ENCODE measurements around the gene LIN7B. TPM values are rescaled to one million over a fixed set of nuclear protein-coding genes. Genes with fewer than 3 reads are reported as not detected.
A peak's percentile ranks its signal among the peaks of the same experiment; 100 is the strongest.

The LIN7B gene
- total and polyA plus RNA-seq, 9 of the 15 experiments (the other 6 are each of a cell fraction or from before 2014, with no cell fraction given), result 0.89 to 15.7 (median 4.0) TPM

- TF ChIP-seq MCM3 (IDR thresholded peaks at IDR 0.05) (no peak), POLR2A (conservative IDR thresholded peaks at IDR 0.05) (0 out of 2 replicates have a peak, but pooled peaks have one; percentile 7), RBFOX2 (IDR thresholded peaks at IDR 0.05; ENCODE audit: low read depth, low read length) (peak; percentile 29; the same call in 1 of the 2 replicates)
- FAIRE-seq (no peak), ATAC-seq (no peak), DNase-seq (ENCODE audit: extremely low read depth in 1 of 4, low spot score in 3 of 4) (peak in 1 of 4 experiments; percentile 5)
- Histone ChIP-seq H3K4me2 (ENCODE audit: insufficient read depth, low read length) (no peak overlapping the region), H3K9ac (ENCODE audit: insufficient read depth in 1 of 2, low read depth in 2 of 2, low read length in 2 of 2) (no peak overlapping the region), H3K9me3 (replicated peaks; ENCODE audit: control insufficient read depth, insufficient read depth, low read depth, low read length) (no peaks in the 10 kb centered on the region), H3K4me1 (replicated peaks in 1 of 2; ENCODE audit: control insufficient read depth in 2 of 2, insufficient read depth in 2 of 2, low read length in 2 of 2) (peaks cover 8 to 17% of the 10 kb centered on the region in 2 experiments; a peak in 2 of 5 replicates), H3K4me3 (no peak overlapping the region), H3K36me3 (ENCODE audit: control insufficient read depth, insufficient read depth, low read length) (peaks cover 93% of the 10 kb centered on the region), H3K27ac (ENCODE audit: extremely low read depth, low read depth, low read length) (no peak overlapping the region), H3K27me3 (ENCODE audit: control insufficient read depth in 2 of 2, insufficient read depth in 2 of 2, low read length in 2 of 2) (no peaks in the 10 kb centered on the region), H2AFZ (ENCODE audit: low read depth, low read length) (no peak overlapping the region), H3K9me1 (ENCODE audit: control insufficient read depth, insufficient read depth, low read length) (no peaks in the 10 kb centered on the region), H4K20me1 (replicated peaks; ENCODE audit: control insufficient read depth, insufficient read depth, low read length) (peaks cover 34% of the 10 kb centered on the region), H3K79me2 (ENCODE audit: control insufficient read depth, insufficient read depth, low read length) (peaks cover 77% of the 10 kb centered on the region)
- intact Hi-C loops (cut with micrococcal nuclease) (no loop called here), in situ Hi-C loops (cut with MboI) (no loop called here)
- ChIA-PET CTCF (ENCODE audit: low intra/inter-chr PET ratio) (no interaction called here), POLR2A (no interaction called here)
- 96% methylated on average over 17 of the region's 17 CpGs for WGBS (ENCODE audit: insufficient coverage, low coverage, missing lambda C conversion rate)
- BruUV-seq (replicated peaks), result no TSS peak
Measured at GRCh38 chr19:49091391-49092038, 22.7 kb upstream of the LIN7B start.

DNA sequence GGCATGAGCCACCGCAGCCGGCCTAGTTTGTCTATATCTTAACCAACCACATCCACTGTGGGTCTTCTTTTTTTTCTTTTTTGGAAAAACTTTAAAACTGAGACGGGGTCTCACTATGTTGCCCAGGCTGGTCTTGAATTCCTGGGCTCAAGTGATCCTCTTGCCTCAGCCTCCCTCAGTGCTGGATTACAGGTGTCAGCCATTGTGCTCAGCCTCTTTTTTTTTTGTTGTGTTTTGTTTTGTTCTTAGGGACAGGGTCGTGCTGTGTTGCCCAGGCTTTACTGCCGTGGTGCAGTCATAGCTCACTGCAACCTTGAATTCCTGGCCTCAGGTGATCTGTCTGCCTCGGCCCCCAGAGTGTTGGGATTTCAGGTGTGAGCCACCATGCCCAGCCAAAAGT lies 21.5 kb upstream of the LIN7B start:
- H3K9ac ChIP-seq (ENCODE audit: insufficient read depth in 1 of 2, low read depth in 2 of 2, low read length in 2 of 2), result no peak overlapping the region
- intact Hi-C loops (cut with micrococcal nuclease), result no loop called here
- peaks cover 2 to 5% of the 10 kb centered on the region in 2 experiments; a peak in 2 of 5 replicates for H3K4me1 ChIP-seq (replicated peaks in 1 of 2; ENCODE audit: control insufficient read depth in 2 of 2, insufficient read depth in 2 of 2, low read length in 2 of 2)
- H3K4me2 ChIP-seq (ENCODE audit: insufficient read depth, low read length), result no peak overlapping the region
- no peak for ATAC-seq
- in situ Hi-C loops (cut with MboI), result no loop called here
- no peak overlapping the region for H3K27ac ChIP-seq (ENCODE audit: extremely low read depth, low read depth, low read length)
- H3K9me3 ChIP-seq (replicated peaks; ENCODE audit: control insufficient read depth, insufficient read depth, low read depth, low read length), result no peaks in the 10 kb centered on the region
- no peak overlapping the region for H2AFZ ChIP-seq (ENCODE audit: low read depth, low read length)
- ChIA-PET POLR2A (interaction anchor here (0.6 kb wide), 1 partner anchor 255 kb away, joined by 3 read pairs; no protein-coding TSS in a partner anchor), CTCF (ENCODE audit: low intra/inter-chr PET ratio) (no interaction called here)
- DNase-seq (ENCODE audit: extremely low read depth in 1 of 4, low spot score in 3 of 4), result no peak
- TF ChIP-seq POLR3G (IDR thresholded peaks at IDR 0.05; ENCODE audit: extremely low read depth, insufficient read length, insufficient replicate concordance) (no peak), RBM25 (IDR thresholded peaks at IDR 0.05; ENCODE audit: low read depth, low read length, severe bottlenecking) (peak; percentile 6), ZNF75A (CRISPR knock-in tag; IDR thresholded peaks at IDR 0.05) (no peak), SIRT6 (IDR thresholded peaks at IDR 0.05; ENCODE audit: low read depth, low read length) (no peak), VEZF1 (CRISPR knock-in tag; IDR thresholded peaks at IDR 0.05) (no peak), ZNF121 (CRISPR knock-in tag; conservative IDR thresholded peaks at IDR 0.05) (peak; percentile 68), ZBTB9 (CRISPR knock-in tag; IDR thresholded peaks at IDR 0.05) (no peak), ARID2 (IDR thresholded peaks at IDR 0.05) (no peak), FOXJ2 (tag; IDR thresholded peaks at IDR 0.05) (no peak)
- no peak overlapping the region for H3K4me3 ChIP-seq
- H3K36me3 ChIP-seq (ENCODE audit: control insufficient read depth, insufficient read depth, low read length), result peaks cover 93% of the 10 kb centered on the region
- 98% methylated on average over 6 of the region's 6 CpGs for WGBS (ENCODE audit: insufficient coverage, low coverage, missing lambda C conversion rate)
- no peaks in the 10 kb centered on the region for H3K27me3 ChIP-seq (ENCODE audit: control insufficient read depth in 2 of 2, insufficient read depth in 2 of 2, low read length in 2 of 2)
- no peaks in the 10 kb centered on the region for H3K9me1 ChIP-seq (ENCODE audit: control insufficient read depth, insufficient read depth, low read length)
- H3K79me2 ChIP-seq (ENCODE audit: control insufficient read depth, insufficient read depth, low read length), result peaks cover 72% of the 10 kb centered on the region
- BruUV-seq (replicated peaks), result no TSS peak
- FAIRE-seq, result no peak
- H4K20me1 ChIP-seq (replicated peaks; ENCODE audit: control insufficient read depth, insufficient read depth, low read length), result peaks cover 29% of the 10 kb centered on the region
